ENCODE data around the gene BICRAL.
A peak's percentile ranks its signal among the peaks of the same experiment; 100 is the strongest.
"Not testable (repeated sequence)": the region's sequence is repeated elsewhere in the genome, so short reads cannot be mapped to it uniquely, and the experiment has no call there.

BICRAL gene

DNA sequence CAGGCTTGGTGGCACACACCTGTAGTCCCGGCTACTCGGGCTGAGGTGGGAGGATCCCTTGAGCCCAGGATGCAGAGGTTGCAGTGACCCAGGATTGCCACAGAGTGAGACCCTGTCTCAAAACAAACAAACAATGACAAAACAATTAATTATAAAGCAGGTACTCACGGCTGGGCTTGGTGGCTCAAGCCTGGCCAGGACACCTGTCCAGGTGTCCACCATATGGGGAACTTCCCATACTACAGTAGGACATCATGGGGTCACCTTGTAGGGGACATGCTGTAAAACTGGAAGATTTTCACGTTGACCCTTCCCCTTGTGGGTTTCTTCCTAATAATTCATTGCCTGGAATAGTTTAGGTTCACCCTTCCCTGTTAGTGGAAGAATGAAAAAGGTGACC lies 66.8 kb downstream of the BICRAL start:
- DNase-seq (no peak), ATAC-seq (replicated peaks) (no peak)
- Mint-ChIP-seq H3K27ac (peak overlapping the region in 1 of 2 donors; percentile 64), H3K4me3 (no peak overlapping the region), H3K27me3 (no peaks in the 10 kb centered on the region), H3K9me3 (no peaks in the 10 kb centered on the region), H3K4me1 (ENCODE audit: low read depth in 2 of 2) (peaks cover 3 to 8% of the 10 kb centered on the region in 2 donors), H3K36me3 (ENCODE audit: insufficient read depth) (peaks cover 50% of the 10 kb centered on the region)

DNA sequence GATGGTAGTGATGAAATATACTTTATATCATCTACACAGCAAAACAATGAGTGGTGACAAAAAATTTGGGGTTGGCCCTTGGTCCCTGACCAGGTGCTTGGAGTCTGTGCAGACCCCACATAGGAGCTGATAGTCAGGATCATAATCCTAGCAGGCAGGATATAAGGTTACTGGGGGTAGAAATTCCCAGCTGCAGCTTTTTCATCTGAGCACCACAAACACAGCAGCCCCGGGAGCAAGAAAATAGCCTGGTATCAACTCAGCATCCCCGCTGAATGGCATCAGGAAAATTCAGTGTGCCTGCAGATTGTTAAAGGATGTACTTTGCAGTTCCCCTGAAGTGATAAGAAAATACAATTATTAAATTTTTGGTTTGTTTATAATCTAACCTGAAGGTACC lies 69.7 kb downstream of the BICRAL start:
- no peak overlapping the region for H3K4me3 Mint-ChIP-seq
- no peaks in the 10 kb centered on the region for H3K9me3 Mint-ChIP-seq
- no peak for DNase-seq
- H3K27ac Mint-ChIP-seq = no peak overlapping the region
- H3K27me3 Mint-ChIP-seq = no peaks in the 10 kb centered on the region
- ATAC-seq (replicated peaks) = no peak
- H3K36me3 Mint-ChIP-seq (ENCODE audit: insufficient read depth) = peaks cover 65% of the 10 kb centered on the region
- H3K4me1 Mint-ChIP-seq (ENCODE audit: low read depth in 2 of 2) = no peaks in the 10 kb centered on the region

DNA sequence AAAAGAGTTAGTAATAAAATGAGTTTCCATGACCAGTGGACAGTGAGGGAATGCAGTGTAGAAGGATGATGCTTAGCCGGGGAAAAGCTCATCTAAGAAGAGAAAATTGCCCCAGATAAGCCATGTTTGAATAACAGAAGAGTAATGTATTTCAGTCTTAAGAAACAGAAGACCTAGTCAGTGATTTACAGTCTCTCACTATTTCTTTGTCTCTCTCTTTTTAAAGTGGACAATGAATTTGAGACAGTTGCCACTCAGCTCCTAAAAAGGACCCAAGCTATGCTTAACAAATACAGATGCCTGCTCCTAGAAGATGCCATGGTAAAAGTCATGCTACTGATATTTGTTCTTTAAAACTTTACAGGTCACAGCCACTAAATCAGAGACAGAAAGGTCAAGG lies 78.2 kb downstream of the BICRAL start:
- no peaks in the 10 kb centered on the region for H3K27me3 Mint-ChIP-seq
- no peak overlapping the region for H3K4me3 Mint-ChIP-seq
- DNase-seq (no peak), ATAC-seq (replicated peaks) (no peak)
- H3K27ac Mint-ChIP-seq = no peak overlapping the region
- no peaks in the 10 kb centered on the region for H3K4me1 Mint-ChIP-seq (ENCODE audit: low read depth in 2 of 2)
- peaks cover 93% of the 10 kb centered on the region for H3K36me3 Mint-ChIP-seq (ENCODE audit: insufficient read depth)
- no peaks in the 10 kb centered on the region for H3K9me3 Mint-ChIP-seq

DNA sequence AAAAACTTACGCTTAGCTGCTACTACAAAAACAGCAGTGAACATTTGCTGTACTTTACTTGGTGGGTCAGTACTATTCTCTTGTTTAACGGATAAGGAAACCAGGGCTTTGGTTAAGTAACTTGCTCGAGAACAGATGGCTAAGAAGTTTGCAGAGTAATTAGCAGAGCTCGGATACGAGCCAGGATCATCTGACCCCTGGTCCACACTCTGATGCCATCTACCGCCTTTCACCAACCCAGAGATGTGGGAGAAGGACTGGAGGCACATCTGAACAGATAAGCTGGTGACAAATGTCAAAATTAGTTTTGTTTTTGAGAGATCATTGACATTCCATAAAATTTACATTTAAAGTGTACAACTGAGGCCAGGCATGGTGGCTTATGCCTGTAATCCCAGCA lies 78.6 kb downstream of the BICRAL start:
- ATAC-seq (replicated peaks) (no peak), DNase-seq (no peak)
- Mint-ChIP-seq H3K27me3 (no peaks in the 10 kb centered on the region), H3K4me3 (no peak overlapping the region), H3K9me3 (no peaks in the 10 kb centered on the region), H3K4me1 (ENCODE audit: low read depth in 2 of 2) (no peaks in the 10 kb centered on the region), H3K27ac (no peak overlapping the region), H3K36me3 (ENCODE audit: insufficient read depth) (peaks cover 92% of the 10 kb centered on the region)

DNA sequence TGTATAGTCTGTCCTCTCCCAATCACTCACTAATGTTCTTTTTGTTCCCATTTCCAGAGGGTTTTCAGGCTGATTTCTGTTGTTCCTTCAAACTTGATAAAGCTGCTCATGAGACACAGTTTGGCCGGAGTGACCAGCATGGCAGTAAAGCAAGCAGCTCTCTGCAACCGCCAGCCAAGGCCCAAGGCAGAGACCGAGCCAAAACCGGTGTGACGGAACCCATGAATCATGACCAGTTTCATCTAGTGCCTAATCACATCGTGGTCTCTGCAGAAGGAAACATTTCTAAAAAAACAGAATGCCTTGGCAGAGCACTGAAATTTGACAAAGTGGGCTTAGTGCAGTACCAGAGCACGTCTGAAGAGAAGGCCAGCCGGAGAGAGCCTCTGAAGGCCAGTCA lies 82.8 kb downstream of the BICRAL start:
- Mint-ChIP-seq H3K4me1 (ENCODE audit: low read depth in 2 of 2) (peaks cover 0 to 3% of the 10 kb centered on the region in 2 donors), H3K36me3 (ENCODE audit: insufficient read depth) (peaks cover 74% of the 10 kb centered on the region), H3K27me3 (no peaks in the 10 kb centered on the region), H3K27ac (peak overlapping the region in 1 of 2 donors; percentile 73), H3K4me3 (no peak overlapping the region), H3K9me3 (no peaks in the 10 kb centered on the region)
- ATAC-seq (replicated peaks) (no peak), DNase-seq (no peak)

DNA sequence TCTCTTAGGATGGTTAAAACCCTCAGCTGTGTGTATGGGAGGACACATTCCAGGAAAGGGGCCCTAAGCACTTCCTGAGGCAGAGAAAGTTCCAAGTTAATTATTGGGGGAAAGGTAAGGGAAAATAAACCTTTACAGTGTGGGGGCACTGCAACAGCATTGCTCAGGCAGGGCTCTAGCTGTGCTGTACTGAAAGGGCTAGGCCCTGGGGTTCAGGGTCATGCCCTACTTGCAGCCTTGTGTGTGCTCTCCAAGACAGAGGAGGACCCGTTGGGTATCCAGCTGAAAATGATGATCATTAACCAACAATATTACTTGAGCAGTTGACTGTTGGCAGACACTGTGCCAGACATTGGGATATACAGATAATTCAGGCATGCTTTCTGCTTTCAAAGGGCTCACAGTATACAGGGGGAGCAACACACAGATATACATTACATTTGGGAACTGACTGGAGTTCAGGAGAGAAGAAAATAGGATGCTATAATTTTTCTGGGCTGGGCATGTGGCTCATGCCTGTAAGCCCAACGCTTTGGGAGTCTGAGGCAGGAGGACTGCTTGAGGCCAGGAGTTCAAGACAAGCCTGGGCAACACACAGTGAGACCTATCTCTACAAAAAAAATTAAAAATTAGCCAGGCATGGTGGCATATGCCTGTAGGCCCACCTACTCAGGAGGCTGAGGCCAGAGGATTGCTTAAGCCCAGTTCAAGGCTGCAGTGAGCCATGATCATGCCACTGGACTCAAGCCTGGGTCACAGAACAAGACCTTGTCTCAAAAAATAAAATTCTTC lies 88.5 kb downstream of the BICRAL start:
- Mint-ChIP-seq H3K36me3 (ENCODE audit: insufficient read depth) (peaks cover 21% of the 10 kb centered on the region), H3K27me3 (no peaks in the 10 kb centered on the region), H3K4me1 (ENCODE audit: low read depth in 2 of 2) (peaks cover 0 to 3% of the 10 kb centered on the region in 2 donors)

DNA sequence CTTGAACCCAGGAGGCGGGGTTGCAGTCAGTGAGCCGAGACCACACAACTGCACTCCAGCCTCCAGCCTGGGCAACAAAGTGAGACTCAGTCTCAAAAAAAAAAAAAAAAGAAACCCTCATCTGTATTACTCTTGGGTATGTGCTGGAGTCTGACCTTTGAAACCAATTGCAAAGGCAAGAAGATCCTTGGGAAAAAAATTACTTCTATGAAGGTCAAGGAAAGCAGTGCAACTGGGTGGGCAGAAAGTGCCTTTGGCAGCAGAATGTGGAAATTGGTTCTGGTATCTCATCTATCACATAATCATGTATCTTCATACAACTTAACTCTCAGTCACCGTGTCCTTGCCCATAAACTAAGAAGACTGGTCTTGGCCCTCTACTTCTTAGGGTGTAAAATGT lies 89.9 kb downstream of the BICRAL start:
- DNase-seq = no peak
- Mint-ChIP-seq H3K4me1 (ENCODE audit: low read depth in 2 of 2) (peaks cover 0 to 3% of the 10 kb centered on the region in 2 donors), H3K27ac (peak overlapping the region; percentile 34 to 65), H3K9me3 (no peaks in the 10 kb centered on the region), H3K36me3 (ENCODE audit: insufficient read depth) (peaks cover 11% of the 10 kb centered on the region), H3K27me3 (no peaks in the 10 kb centered on the region), H3K4me3 (no peak overlapping the region)
- ATAC-seq (replicated peaks) = no peak

More for the DNA sequence above, 88.5 kb downstream of the BICRAL start:
- no peaks in the 10 kb centered on the region for H3K9me3 Mint-ChIP-seq
- DNase-seq (no peak), ATAC-seq (replicated peaks) (no peak)
- peak overlapping the region; percentile 25 to 52 for H3K27ac Mint-ChIP-seq
- H3K4me3 Mint-ChIP-seq = no peak overlapping the region

DNA sequence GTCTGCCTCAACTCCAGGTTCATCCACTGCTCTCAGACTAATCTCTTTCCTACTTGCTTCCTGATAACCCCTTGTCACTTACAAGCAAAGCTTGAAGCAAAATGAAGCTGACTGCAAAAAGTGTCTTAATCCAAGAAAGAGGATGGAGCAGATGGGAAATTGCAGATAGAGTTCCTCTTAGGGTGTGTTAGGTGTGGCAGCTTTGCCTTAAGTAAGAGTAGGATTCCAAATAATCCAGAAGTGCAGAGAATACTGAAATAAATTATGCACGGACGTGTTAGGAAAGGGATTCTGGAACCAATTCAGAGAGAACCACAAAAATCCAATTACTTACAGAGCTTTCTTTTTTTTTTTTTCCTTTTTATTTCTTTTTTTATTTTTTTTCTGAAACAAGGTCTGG lies 91.5 kb downstream of the BICRAL start:
- Mint-ChIP-seq H3K36me3 (ENCODE audit: insufficient read depth) (no peaks in the 10 kb centered on the region), H3K4me3 (no peak overlapping the region), H3K27me3 (no peaks in the 10 kb centered on the region), H3K27ac (peak overlapping the region in 1 of 2 donors; percentile 34), H3K9me3 (no peaks in the 10 kb centered on the region), H3K4me1 (ENCODE audit: low read depth in 2 of 2) (no peaks in the 10 kb centered on the region)
- no peak for DNase-seq
- ATAC-seq (replicated peaks) = no peak

DNA sequence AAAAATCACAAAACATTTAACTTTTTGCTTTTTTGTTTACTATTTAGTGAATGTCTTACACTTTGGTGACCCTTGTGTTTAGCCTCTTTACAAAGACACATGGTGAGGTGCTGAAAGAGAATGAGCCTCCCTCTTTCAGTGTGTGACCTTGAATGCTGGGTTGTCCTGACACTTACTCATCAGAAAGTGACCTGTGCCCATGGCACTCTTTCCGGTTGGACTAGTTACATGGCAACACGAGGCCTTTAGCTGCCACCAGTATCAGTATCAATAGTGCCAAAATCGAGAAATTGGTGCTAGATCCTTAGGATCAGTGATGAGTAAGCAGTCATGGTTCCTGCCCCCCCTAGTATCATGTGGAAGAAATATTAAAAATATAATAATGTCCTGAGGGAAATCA lies 95.8 kb downstream of the BICRAL start:
- Mint-ChIP-seq H3K27me3 (no peaks in the 10 kb centered on the region), H3K4me3 (peak overlapping the region in 1 of 2 donors; percentile 65)
- no peak for ATAC-seq (replicated peaks)

DNA sequence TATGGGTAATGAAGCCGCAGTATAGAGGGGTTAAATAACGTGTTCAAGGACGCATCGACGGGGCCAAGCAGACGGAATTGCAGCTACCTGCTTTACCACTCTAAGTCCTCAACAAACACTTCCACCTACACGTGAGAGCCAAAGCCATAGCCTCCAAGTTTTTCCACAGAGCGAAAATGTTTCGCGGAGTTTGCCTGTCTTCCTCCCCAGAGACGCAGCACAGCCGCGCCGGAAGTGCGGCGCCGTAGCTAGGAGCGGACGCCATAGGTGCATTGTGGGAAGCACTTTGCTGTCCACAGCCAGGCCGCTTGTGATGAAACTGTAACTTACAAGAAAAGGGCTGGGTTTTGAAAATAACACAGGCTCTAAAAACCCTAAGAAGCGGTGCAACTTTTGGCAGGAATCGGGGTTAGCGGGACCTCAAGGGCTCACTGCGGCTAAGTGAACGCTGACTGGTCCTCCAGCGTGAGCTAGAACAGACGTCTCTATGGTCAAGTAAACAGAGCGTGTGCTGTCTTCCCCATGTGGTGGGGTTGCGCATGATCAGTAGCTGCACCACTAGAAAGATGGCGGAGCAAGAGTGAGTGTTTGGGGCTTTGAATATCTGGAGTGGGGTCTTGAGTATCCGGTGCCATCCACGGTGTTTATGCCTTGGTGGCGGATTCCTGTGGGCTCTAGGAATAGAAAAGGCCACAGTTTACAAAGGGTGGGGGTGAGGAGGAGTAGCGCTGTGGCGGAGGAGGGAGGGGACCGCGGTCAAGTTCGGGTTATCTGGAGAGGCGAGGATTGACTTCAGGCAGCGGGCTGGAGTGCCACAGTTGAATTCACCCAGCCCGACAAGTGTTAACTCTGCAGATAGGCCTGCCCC lies 97.8 kb downstream of the BICRAL start, which contains the start of gene RPL7L1:
Gene RPL7L1, plus strand, starts transcription at position 245 of the 868 bp plus-strand sequence. Its CDS starts 295 bp downstream, at position 540.
- peak; percentile 88 for ATAC-seq (replicated peaks)
- Mint-ChIP-seq H3K36me3 (ENCODE audit: insufficient read depth) (peaks cover 53% of the 10 kb centered on the region), H3K4me1 (ENCODE audit: low read depth in 2 of 2) (peaks cover 14 to 21% of the 10 kb centered on the region in 2 donors), H3K27ac (peak within 1 kb of the TSS; percentile 99), H3K4me3 (peak within 1 kb of the TSS; percentile 94 to 97), H3K9me3 (no peaks in the 10 kb centered on the region), H3K27me3 (no peaks in the 10 kb centered on the region)
- DNase-seq = peak; percentile 72 to 81 (median 76)

More for the DNA sequence above, 95.8 kb downstream of the BICRAL start:
- H3K36me3 Mint-ChIP-seq (ENCODE audit: insufficient read depth) = peaks cover 35% of the 10 kb centered on the region
- H3K4me1 Mint-ChIP-seq (ENCODE audit: low read depth in 2 of 2) = peaks cover 14 to 21% of the 10 kb centered on the region in 2 donors
- H3K9me3 Mint-ChIP-seq = no peaks in the 10 kb centered on the region
- DNase-seq = no peak
- no peak overlapping the region for H3K27ac Mint-ChIP-seq

DNA sequence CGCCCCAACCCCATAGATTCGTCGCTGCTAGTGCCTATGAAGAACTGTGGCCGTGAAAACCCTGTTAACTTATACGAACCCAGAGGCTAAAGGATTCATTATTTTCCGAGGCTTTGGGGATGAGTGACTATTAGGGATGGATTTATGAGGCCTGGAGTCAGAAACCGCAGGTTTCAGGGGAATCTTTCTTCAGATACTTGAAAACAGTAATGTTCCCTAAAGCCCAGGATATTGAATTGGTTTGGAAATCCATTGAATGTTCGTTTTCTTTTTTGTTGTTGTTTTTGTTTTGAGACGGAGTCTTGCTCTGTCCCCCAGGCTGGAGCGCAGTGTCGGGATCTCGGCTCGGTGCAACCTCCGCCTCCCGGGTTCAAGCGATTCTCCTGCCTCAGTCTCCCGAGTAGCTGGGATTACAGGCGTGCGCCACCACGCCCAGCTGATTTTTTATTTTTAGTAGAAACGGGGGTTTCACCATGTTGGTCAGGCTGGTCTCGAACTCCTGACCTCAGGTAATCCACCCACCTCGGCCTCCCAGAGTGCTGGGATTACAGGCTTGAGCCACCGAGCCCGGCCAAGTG lies 98.5 kb downstream of the BICRAL start:
- H3K27ac Mint-ChIP-seq = peak overlapping the region; percentile 99
- not testable (repeated sequence) for H3K9me3 Mint-ChIP-seq; ATAC-seq (replicated peaks); H3K27me3 Mint-ChIP-seq; DNase-seq
- peaks cover 60% of the 10 kb centered on the region for H3K36me3 Mint-ChIP-seq (ENCODE audit: insufficient read depth)
- peaks cover 14 to 21% of the 10 kb centered on the region in 2 donors for H3K4me1 Mint-ChIP-seq (ENCODE audit: low read depth in 2 of 2)
- peak overlapping the region; percentile 94 to 97 for H3K4me3 Mint-ChIP-seq

DNA sequence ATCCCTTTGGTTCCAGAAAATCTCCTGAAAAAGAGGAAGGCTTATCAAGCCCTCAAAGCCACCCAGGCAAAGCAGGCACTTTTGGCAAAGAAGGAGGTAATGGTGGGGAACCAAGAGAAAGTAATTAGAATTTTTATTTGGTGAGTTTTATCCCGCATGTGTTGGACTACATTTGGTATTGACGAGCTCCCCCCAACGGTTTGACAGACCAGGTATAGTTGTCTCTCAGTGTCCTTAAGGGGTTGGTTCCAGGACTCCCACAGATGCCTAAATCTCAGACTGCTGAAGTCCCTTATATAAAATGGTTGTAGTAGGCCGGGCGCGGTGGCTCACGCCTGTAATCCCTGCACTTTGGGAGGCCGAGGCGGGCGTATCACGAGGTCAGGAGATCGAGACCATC lies 99.0 kb downstream of the BICRAL start:
- peaks cover 66% of the 10 kb centered on the region for H3K36me3 Mint-ChIP-seq (ENCODE audit: insufficient read depth)
- DNase-seq; ATAC-seq (replicated peaks); H3K9me3 Mint-ChIP-seq; H3K27me3 Mint-ChIP-seq: not testable (repeated sequence)
- H3K4me3 Mint-ChIP-seq = peak overlapping the region; percentile 94 to 97
- H3K4me1 Mint-ChIP-seq (ENCODE audit: low read depth in 2 of 2) = peaks cover 14 to 21% of the 10 kb centered on the region in 2 donors
- peak overlapping the region; percentile 99 for H3K27ac Mint-ChIP-seq

DNA sequence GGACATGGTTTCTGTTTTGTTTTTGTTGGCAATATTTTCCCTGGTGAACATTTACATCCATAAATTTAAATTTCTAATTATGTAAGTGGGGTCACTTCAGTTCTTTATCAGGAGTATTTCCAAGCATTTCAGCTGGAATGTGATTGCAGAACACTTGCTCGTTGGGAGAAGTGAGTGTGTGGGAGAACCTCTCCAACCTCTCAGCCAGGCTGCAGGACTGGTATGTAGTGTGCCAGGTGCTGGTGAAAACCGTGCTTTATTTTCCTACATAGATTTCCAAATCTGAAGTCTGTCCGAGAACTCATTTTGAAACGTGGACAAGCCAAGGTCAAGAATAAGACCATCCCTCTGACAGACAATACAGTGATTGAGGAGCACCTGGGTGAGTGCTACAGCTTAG lies 103.8 kb downstream of the BICRAL start:
- H3K27me3 Mint-ChIP-seq = no peaks in the 10 kb centered on the region
- H3K36me3 Mint-ChIP-seq (ENCODE audit: insufficient read depth) = peaks cover 80% of the 10 kb centered on the region

More for the DNA sequence above, 103.8 kb downstream of the BICRAL start:
- DNase-seq (no peak), ATAC-seq (replicated peaks) (no peak)
- peaks cover 5 to 10% of the 10 kb centered on the region in 2 donors for H3K4me1 Mint-ChIP-seq (ENCODE audit: low read depth in 2 of 2)
- H3K9me3 Mint-ChIP-seq = no peaks in the 10 kb centered on the region
- no peak overlapping the region for H3K27ac Mint-ChIP-seq
- no peak overlapping the region for H3K4me3 Mint-ChIP-seq

All from effector memory CD8-positive, alpha-beta T cell (primary cell).